ENCODE results near the gene CXorf65.
A peak's percentile ranks its signal among the peaks of the same experiment; 100 is the strongest.

Gene CXorf65

GRCh38 chrX:71060127-71060526 is 46.4 kb downstream of the CXorf65 start:
- DNase-seq (ENCODE audit: low spot score), result no peak

DNA sequence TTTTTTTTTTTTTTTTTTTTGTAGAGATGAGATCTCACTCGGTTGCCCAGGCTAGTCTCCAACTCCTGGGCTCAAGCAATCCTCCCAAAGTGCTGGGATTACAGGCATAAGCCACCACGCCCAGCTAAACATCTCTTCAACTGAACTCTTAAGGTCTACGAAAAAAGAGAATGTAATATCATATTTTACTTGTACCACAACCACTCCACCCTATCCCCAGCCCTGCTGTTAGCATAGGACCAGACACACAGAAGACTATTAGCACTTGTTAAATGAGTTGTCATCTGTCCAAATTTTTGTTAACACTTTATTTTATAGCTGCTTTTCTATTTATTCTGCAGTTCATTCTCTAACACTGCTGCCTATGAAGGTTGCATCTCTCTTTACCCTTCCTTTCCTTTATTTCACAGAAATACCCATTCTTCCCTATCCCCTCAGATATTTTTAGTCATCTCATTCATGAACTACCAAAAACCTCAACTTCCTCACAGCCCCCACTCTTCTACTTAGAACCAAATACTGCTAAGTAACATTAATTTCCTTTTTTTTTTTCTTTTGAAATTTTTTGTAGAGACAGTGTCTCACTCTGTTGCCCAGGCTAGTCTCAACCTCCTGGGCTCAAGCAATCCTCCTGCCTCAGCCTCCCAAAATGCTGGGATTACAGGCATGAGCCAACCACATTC is 48.6 kb downstream of the CXorf65 start:
- no peak for DNase-seq (ENCODE audit: low spot score)

DNA sequence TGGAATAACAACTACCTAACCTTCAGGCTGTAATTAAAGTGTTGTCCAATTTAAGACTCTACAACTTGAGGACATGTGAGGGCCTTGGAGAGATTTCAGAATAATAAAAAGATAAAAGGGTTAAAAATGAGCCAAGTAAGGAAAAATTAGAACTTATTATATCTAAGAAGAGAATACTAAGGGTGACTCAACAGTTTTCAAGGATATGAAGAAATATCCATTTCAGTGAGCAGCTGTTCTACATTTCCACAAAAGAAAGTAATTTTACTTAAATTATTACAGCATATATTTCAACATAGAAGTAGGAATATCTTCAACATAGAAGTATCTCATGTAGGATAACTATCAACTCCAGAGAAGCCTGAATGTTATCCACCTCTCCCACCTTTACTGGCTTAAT is 49.7 kb downstream of the CXorf65 start:
- DNase-seq (ENCODE audit: low spot score), result peak; percentile 15

Data from hepatic stellate cell (primary cell).